GM06990 (cell line): ENCODE data around the gene CACNA1D.
A peak's percentile ranks its signal among the peaks of the same experiment; 100 is the strongest.

Source experiments
- DNase-seq: peaks from one replicate; pipeline ENCODE4 v3.0.0-alpha.2; 2011; ENCODE audit not compliant: insufficient read length; ENCODE audit errors: extremely low read depth
- H3K27me3 ChIP-seq: replicated peaks from 2 replicates; pipeline ENCODE4 v1.6.0; 2011; ENCODE audit warnings: low read length; ENCODE audit not compliant: control insufficient read depth, insufficient read depth
- H3K36me3 ChIP-seq: 2 replicates; pipeline ENCODE4 v1.5.1; 2011; ENCODE audit warnings: low read length; ENCODE audit not compliant: control insufficient read depth, insufficient read depth
- H3K4me3 ChIP-seq: replicated peaks from 2 replicates; pipeline ENCODE4 v1.5.1; 2011; ENCODE audit warnings: low read depth, mild to moderate bottlenecking, control low read depth, low read length
- CTCF ChIP-seq: IDR thresholded peaks from 2 replicates; pipeline ENCODE4 v1.5.1; 2011; ENCODE audit warnings: low read length, control low read depth, mild to moderate bottlenecking, inconsistent platforms; ENCODE audit not compliant: insufficient read depth, poor library complexity, severe bottlenecking

The CACNA1D gene

DNA sequence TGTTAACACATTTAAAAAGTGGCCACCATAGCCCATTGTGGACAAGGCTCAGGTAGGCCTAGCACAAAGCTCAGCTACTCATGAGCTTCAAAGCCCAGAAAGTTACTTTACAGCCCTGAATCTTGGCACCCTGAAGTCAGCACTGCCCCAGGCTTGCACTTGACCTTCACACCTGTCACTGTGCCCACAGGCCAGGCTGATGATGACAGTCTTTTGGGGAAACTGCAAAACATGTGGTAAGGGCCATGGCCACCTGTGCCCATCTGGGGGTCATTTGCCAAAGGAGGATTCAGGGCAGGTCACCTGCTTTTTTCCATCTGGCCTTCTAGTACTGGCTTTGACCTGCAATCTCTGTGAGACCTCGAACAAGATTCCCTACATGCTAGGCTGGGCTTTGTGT lies 340.8 kb downstream of the CACNA1D start:
- DNase-seq: no peak
- no peak for TF ChIP-seq CTCF

GRCh38 chr3:53836084-53836872 lies 341.9 kb downstream of the CACNA1D start:
- H3K36me3 ChIP-seq: no peaks in the 10 kb centered on the region

More for the DNA sequence above, 340.8 kb downstream of the CACNA1D start:
- Histone ChIP-seq H3K4me3 (no peak overlapping the region), H3K27me3 (no peaks in the 10 kb centered on the region), H3K36me3 (no peaks in the 10 kb centered on the region)

GRCh38 chr3:53837331-53837730 lies 342.9 kb downstream of the CACNA1D start:
- TF ChIP-seq CTCF: no peak
- H3K36me3 ChIP-seq: no peaks in the 10 kb centered on the region

More at GRCh38 chr3:53836084-53836872, 341.9 kb downstream of the CACNA1D start:
- Histone ChIP-seq H3K27me3 (no peaks in the 10 kb centered on the region), H3K4me3 (no peak overlapping the region)
- no peak for TF ChIP-seq CTCF
- no peak for DNase-seq

DNA sequence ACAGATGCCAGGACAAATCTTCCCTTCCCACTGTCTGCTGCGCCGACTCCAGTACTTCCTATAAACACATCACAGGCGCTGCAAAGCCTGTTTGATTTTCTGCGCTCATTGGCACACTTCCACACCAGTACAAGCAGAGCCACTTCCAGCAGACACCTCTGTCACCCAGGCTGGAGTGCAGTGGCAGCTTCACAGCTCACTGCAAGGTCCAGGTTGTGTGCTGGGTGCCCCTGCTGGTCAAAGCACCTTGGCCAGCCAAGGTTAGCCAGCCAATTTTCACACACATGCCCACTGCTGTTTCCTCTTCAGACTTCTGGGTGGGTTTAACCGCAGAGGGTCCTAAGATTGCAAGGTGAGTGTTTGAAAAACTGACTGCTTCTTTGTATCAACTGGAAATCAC lies 346.9 kb downstream of the CACNA1D start:
- H3K27me3 ChIP-seq: no peaks in the 10 kb centered on the region
- H3K4me3 ChIP-seq: no peak overlapping the region
- no peak for DNase-seq
- H3K36me3 ChIP-seq: no peaks in the 10 kb centered on the region
- no peak for TF ChIP-seq CTCF

More at GRCh38 chr3:53837331-53837730, 342.9 kb downstream of the CACNA1D start:
- DNase-seq: no peak
- H3K4me3 ChIP-seq: no peak overlapping the region
- no peaks in the 10 kb centered on the region for H3K27me3 ChIP-seq

GRCh38 chr3:53842436-53843194 lies 348.2 kb downstream of the CACNA1D start:
- peak; percentile 26 for DNase-seq
- Histone ChIP-seq H3K27me3 (no peaks in the 10 kb centered on the region), H3K4me3 (no peak overlapping the region), H3K36me3 (no peaks in the 10 kb centered on the region)
- peak; percentile 9 for TF ChIP-seq CTCF
